ENCODE results near the gene CRYAA.

GRCh38 chr21:43193088-43193650 lies 24.4 kb downstream of the CRYAA start:
- no peak for TF ChIP-seq KLF17 (tag by site-specific recombination; IDR thresholded peaks at IDR 0.05)
- TF ChIP-seq CTCF (tag by site-specific recombination; IDR thresholded peaks at IDR 0.05): no peak
